Activated T-cell treated with anti-CD3 and anti-CD28 coated beads for 48 hours (primary cell): ENCODE data around the gene SPAG17.
"Not testable (repeated sequence)": the region's sequence is repeated elsewhere in the genome, so short reads cannot be mapped to it uniquely, and the experiment has no call there.

ENCODE experiments used
- DNase-seq: peaks from one replicate; pipeline ENCODE4 v3.0.0-alpha.2; 2020; ENCODE audit warnings: low read depth

SPAG17 gene

DNA sequence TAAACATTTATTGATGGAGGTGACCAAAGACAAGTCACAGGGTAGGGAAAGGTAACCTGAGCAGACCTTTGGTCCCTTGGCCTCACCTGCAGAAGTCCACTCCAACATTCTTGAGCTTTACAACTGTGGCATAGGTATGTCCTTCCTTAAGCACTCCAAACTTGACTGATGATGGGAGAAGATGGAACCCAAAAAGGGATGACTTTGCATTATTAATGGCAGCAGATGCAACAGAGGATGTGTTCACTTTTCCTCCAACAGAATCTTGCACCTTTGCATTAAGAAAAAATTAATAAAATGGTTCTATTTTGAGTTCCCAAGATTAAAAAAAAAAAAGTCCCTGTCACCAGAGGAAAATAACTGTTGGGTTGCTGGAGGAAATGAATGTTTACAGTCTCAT is 213.3 kb downstream of the SPAG17 start:
- no peak for DNase-seq

DNA sequence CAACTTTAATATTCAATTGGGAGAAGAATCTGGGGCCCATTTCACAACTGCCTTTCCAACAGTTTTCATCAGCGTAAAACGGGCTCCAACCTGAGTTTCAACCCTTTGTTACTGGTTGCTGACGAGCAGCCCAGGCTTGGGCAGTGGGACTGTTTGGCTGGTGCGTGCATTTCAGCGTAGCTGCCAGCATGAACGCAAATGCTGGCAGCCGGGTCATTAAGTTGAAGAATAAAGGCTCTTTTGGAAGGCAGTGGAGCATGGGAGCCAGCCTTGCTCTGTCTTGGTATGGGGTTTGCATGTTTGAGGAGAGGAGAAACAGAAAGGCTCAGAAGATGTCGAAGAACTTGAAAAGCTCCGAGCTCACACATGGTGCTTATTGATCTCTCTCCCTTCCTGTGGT is 214.8 kb downstream of the SPAG17 start:
- DNase-seq: no peak

DNA sequence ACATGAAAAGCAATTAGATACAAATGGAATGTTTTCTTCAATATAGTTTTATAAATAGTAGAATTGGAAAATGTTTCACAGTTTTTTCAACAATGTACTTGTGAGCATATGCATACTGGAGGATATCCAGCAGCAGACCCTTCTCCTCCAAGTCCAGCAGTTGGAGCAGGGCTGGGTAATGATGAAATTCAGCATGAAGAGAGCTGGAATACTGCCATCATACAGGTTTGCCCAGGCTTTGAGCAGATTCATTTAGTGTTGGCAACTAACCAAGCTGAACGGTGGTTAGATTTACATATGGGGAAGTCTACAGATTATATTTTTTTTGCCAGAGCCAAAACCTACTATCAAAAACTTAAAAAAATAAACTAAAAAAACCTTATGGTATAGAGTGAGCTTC is 217.1 kb downstream of the SPAG17 start:
- no peak for DNase-seq

DNA sequence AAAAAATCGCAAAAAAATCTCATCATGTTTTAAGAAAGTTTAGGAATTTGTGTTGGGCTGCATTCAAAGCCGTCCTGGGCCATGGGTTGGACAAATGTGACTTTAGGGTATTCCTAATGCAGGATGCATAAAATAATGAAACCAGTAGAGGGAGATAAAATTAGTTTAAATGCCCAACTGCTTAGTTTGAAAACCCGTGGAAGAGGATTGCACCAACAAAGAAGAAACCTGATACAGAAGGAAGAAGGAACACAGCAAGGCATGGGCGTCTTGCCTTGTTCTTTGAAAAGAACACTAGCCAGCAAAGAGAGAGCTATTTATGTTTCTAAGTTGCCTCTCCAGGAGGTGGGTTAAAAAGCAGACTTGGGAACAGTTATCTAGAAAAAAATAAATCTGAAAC is 217.6 kb downstream of the SPAG17 start:
- DNase-seq: no peak

DNA sequence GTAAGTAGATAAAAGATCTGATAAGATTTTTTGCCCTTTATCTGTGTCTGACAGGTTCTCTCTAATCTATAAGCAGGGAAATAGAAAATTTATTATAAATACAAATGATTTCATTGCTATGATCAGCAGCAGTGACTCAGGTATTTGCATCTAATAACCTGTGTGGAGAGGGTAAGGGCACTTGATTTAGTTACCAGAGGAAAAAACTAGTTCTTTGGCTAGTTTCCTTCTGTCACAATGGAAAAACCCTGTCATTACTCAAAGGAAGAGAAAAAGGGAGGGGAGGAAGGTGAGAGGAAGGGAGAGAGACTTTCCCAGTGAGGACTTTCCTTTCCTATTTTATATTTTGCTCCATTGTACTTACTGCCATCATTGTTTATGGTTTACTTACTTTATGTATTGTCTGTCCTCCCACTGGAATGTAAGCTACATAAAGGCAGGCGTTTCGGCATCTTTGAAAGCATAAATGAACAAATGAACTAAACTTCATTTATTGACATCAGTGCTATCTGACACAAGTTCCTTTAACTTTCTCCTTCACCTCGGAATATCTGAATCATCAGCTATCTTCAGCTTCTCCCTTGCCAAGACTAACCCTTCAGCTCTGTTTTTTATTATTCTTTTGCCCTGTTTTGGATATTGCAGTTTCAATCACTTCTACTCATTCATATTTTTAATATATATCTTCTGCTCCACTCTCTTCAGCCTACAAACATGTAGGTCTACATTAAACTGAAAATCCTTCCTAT is 220.6 kb downstream of the SPAG17 start:
- DNase-seq: no peak

DNA sequence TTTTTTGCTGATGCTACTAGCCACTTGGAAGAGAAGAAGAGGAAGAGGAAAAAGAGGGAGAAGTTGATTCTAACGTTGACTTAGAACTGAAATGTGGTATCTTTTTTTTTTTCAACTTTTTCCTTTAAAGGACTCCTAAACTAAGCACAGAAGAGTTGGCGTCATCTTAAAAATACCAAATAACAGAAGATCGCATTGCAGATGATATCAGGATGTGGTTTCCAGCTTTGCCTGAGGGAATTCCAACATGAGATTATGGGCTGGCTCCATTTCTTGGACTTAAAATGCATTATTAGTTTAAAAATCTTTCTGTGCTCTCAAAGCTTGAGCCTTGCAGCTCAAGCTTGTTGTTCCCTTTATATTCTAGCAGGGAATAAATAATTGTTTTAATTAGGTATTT is 225.7 kb downstream of the SPAG17 start:
- DNase-seq: no peak

DNA sequence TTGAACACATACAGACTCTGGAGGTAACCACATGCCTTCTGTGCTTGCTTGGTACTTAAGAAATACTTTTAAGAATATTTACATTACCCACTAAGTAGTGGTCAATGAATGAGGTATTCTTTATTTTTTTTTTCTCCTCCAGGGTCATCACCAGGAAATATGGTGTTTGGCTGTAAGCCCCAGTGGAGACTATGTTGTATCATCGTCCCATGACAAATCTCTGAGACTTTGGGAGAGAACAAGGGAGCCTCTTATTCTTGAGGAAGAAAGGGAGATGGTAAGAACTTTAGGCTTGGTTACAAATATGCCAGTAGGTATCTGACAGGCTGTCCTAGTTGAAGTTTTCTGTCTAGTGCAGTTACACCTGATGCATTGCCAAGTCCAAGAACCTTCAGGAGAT is 232.6 kb downstream of the SPAG17 start:
- no peak for DNase-seq

DNA sequence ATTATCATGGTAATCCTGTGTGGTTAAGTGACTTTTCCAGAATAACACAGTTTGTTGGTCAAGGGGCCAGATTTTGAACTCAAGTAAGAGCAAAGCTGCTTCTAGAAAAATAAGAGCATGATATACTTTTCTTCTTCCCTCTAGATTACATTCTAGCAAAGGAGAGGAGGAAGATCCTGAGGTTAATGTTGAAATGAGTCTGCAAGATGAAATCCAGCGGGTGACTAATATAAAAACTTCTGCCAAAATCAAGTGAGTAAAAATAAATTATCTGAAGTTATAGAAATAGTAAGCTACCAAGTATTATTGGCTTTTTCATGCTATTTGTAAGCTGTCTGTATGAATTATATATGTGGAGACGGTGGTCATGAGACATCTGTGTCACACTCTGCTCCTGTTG is 242.7 kb downstream of the SPAG17 start:
- no peak for DNase-seq

DNA sequence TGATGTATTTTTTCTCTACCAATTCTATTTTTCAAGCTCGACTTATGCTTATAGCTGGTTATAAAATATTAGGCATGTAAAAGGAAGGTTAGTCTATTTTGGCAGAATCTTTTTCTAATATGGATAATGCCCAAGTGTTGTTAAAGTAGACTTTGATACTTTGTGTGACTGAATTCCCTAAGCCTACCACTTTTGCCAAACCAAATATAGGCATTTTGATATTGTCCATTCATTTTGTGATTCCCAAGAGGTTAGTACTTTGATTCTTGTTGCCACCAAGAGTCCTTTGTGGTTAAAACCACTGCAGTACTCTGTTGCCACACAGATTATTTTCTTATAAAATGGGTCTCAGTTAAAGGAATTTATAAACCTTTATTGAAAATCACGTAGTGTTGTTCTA is 251.3 kb downstream of the SPAG17 start:
- DNase-seq: no peak

DNA sequence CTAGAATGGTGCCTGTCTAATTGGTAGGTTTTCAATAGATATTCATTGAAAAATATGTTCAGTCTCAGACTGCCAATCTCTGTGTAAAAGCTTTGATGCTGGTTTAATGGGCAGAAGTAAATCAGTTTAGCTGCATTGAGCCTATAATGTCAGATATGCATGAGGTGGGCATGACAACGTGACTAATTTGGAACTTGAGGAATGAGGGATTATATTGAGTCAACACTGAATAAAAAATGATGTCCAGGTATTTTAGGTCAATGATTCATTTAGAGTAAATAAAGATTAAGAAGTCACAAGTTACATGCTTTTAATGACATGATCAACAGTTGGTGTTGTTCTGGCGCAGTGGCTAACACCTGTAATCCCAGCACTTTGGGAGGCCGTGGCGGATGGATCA is 252.5 kb downstream of the SPAG17 start:
- DNase-seq: no peak

DNA sequence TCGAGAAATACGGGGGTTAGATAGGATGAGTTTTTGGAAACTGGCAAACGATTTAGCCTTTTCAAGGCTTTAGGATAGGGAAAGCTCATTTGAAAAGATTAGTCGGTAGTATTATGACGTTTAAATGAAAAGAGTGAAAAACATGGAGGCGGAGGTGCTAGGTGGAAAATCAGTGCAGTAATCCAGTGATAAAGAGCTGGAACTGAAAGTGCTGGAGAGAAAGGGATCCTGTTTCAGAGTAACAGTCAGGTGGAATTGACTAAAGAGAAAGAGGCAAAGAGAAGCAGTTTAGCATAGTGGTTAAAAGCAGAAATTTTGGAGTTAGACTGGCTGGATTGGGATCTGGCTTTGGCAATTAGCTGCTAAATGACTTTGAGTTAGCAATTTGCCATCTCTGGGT is 254.5 kb downstream of the SPAG17 start:
- no peak for DNase-seq

DNA sequence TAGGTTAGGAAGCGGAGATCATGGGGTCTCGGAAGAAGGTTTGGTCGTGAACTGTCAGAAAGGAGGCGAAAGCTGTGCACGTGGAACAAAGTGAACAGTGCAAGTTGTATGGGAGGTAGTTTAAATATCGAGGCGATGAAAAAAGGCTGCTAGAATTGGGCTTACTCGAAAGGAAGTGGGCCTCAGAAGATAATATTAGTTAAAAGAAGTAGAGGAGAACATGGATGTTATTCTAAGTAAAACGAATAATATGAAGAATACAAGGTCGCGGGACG is 254.9 kb downstream of the SPAG17 start:
- DNase-seq: no peak

DNA sequence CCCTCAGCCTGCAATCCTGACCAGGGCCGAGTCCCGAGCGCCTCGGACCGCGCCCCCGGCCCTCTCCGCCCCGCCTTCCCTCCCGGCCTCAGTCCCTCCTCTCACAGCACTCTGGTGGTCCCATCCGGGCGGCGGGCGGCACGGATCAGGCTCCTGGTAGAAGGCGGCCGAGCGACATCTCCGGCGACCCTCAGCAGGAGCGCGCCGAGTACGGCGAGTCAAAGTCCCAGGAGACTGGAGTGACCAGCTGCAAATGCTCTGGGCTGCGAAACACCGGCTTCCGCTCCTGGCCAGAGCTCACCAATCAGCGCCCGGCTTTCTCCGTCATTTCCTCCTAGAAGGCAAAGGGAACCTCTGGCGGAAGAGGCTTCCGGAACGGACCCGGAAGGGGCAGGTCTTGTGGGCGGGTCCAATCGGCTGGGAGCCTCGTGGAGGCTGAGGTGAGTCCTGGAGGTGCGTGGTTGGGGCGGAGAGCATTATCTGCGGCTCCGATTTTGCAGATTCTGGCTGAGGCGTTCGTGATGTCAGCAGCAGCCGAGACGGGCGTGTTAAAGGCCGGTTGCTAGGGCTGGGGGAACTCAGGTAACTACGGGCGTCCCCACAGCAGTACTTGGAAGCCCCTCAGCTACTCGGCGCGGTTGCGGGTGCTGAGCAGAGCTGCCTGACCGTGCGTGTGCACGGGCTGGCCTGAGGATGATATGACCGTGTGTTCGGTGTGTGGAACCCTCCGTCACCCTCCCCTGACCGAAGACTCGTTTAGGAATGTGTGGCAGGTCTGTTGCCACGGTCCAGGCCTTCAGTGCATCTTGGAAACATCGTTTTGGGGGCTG is 255.5 kb downstream of the SPAG17 start, which contains the start of the genes GDAP2 and WDR3:
GDAP2 (minus strand) TSS at position 279 of the 830 bp plus-strand sequence. CDS start 9,264 bp downstream, outside the sequence.
WDR3 (plus strand) TSS at position 397 of the 830 bp plus-strand sequence. CDS start 3,581 bp downstream, outside the sequence.
- peak; percentile 92 for DNase-seq

DNA sequence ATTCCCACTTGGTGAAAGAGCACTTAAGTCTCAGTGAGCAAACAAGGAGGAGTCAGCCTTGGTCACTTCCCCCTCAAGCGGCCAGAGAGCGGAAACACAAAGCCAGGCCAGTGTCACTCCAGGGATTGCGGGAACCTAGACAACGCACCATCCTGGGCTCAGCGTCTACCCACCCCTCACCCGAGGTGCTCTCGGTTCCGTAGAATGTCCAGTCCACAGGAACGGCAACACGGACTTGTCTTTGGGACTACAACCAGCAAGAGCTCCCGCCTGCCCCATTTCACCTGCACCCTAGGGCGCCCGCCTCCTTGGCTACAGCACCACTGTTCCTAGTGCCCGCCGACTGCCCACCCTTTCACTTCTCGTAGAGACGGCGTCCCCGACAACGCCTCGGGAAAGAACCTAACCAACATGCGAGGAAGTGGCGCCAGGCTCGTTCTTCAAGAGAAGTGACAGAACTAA is 256.1 kb downstream of the SPAG17 start:
- DNase-seq: peak; percentile 8

DNA sequence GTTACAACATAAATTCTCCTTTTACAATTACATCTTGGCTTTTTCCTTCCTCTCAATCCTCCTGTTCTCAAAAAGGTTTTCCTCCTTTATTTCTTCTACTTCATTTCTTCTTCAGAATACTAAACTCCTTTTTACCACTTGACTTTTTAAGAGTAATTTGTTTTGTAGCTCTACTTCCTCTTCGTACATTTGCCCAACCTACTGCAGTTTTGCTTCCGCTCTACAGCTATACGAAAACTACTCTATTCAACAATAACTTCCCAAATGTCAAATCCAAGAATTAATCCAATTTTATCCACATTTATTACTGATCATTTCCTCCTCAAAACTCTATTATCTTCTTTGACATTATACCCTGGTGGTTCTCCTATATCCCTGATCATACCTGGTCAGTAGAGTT is 259.0 kb downstream of the SPAG17 start:
- no peak for DNase-seq

DNA sequence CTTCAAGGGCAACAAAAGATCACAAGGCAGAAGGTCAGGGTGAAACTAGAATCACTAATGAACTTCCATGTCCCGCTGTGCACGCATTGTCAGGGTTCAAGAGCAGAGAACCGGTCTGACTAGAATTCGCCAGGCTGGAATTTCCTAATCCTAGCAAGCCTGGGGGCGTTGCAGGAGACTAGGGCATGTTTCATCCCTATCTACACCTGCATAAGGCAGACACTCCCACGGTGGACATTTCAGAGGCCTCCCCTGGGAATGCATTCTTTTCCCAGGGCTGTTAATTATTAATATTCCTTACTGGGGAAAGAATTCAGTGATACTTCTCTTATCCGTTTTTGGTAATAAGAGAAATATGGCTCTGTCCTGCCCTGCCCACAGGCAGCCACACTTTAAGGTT is 262.3 kb downstream of the SPAG17 start:
- DNase-seq: not testable (repeated sequence)

DNA sequence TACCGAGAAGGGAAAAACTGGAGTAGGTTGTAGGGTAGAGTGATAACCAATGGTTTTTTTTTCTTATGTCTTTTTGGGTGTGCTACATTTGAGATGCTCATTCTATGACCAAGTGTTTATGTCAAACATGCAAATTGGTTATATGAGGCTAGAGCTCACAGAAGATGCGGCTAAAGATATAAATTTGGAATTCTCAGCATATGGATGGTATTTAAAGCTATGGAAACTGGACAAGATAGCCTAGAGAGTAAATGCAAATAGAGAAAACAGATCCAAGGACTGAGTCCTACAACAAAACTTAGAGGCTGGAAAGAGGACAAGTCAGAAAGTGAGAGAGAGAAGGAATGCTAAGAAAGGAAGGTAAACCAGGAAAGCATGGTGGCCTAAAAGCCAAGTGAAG is 263.0 kb downstream of the SPAG17 start:
- DNase-seq: no peak

DNA sequence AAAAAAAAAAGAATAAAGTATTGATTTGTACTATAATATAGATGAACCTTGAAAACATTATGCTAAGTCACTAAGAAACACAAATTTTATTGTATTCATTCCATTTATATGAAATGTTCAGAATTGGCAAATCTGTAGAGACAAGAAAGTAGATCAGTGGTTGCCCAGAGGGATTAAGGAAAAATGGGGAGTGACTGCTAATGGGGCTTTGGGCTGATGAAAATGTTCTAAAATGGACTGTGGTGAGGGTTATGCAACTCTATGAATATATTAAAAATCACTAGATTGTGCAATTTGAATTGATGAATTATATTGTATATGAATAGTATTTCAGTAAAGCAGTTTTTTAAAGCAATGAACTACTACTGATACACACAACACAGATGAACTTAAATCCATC is 265.7 kb downstream of the SPAG17 start:
- DNase-seq: no peak

DNA sequence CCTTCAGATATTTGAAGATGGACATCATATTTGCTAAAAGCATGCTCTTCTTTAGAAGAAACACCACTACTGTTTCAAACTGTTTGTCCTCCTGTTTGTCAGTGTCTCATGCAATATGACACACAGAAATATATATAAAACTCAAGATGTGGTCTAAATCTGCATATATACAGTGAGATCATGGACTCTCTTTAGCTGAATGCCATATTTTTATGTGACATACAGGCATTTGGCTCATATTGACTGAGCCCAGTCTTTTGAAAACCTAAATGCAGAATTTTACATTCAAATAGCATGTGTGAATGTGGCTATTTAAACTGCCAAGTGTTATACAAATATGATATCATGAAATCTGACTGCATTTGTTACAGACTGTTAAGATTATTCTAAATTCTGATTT is 274.0 kb downstream of the SPAG17 start:
- DNase-seq: no peak

DNA sequence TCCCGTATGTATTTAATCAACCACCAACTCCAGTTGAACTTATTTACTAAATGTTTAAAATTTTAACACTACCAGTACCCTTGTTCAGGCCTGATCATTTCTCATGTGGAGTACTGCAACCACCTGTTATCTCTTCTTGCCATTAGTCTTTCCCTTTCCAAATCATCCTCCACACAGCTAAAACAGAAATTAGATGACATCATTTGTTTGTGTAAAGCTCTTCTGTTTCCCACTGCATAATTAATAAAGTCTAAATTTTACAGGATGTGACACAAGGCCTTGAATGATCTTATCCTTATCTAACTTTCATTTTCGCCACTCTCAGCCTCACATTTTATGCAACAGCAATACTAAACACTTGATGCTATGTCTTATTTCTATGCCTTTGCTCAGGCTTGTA is 280.0 kb downstream of the SPAG17 start:
- no peak for DNase-seq

DNA sequence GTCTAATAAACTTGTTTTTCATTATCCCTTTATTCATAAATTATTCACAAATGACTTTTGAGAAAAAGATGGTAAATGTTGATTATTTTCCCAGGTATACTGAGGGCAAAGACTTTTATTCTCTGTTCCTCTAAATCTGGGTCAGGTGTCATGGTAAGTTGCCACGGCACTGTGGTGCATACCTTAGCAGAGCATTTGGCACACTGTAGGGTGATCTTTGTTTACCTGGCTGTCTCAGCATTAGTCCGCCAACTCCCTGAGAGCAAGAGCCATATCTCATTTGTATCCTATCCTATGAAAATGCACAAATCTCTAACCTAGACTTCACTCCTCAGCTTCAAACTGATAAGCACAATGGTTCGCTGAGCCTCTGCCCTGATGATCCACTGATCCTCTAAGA is 280.5 kb downstream of the SPAG17 start:
- no peak for DNase-seq
